ENCODE measurements around the gene RHCE. TPM values are rescaled to one million over a fixed set of nuclear protein-coding genes. Genes with fewer than 3 reads are reported as not detected.
"Not testable (repeated sequence)": the region's sequence is repeated elsewhere in the genome, so short reads cannot be mapped to it uniquely, and the experiment has no call there.

The RHCE gene
- total RNA-seq (1 to 10 TPM in 4 of 9 donors, under 1 TPM in 1, not detected in 4; 0.61 to 4.0 (median 1.1) TPM), polyA plus RNA-seq (under 1 TPM in 2 of 3 donors, not detected in 1; 0.59 to 0.71 TPM)
- long read RNA-seq, donor 1, partial matches to known transcripts = 0 of 1 reads
- long read RNA-seq, donor 1, other reads (novel, unspliced or antisense) = 0 of 1 reads
- long read RNA-seq, donor 2 = 0 reads
- long read RNA-seq, donor 3 = 0 reads
- long read RNA-seq, donor 4 = 0 reads
- long read RNA-seq, donor 5, partial matches to known transcripts = 1 of 3 reads
- long read RNA-seq, donor 5, other reads (novel, unspliced or antisense) = 2 of 3 reads
- long read RNA-seq, donor 6, partial matches to known transcripts = 0 of 1 reads
- long read RNA-seq, donor 6, other reads (novel, unspliced or antisense) = 1 of 1 reads
- long read RNA-seq, donor 7 = 0 reads
- long read RNA-seq, donor 8, partial matches to known transcripts = 0 of 1 reads
- long read RNA-seq, donor 8, other reads (novel, unspliced or antisense) = 0 of 1 reads
- long read RNA-seq, donor 9 = 0 reads
- long read RNA-seq, donor 10, partial matches to known transcripts = 0 of 1 reads
- long read RNA-seq, donor 10, other reads (novel, unspliced or antisense) = 0 of 1 reads

DNA sequence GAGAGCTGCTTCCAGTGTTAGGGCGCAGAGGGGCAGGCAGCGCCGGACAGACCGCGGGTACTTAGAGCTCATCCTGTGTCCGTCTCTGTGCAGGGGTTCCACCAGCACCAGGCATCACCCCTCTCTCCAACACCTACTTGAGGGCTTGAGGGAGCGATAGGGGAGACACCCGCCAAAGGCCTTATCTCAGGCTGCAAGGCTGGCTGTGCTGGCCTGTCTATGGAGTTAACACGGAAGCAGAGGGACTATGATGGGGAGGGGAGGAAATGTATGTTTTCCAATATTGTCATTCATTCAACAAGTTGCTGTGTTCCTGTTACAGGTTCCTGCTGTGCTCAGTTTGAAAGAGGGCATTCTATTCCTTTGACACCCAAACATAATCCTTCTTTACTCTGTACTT, at the start of gene RHCE:
Gene RHCE (minus strand): TSS at position 111 of the 400 bp plus-strand sequence. CDS start 39 bp downstream, at position 72.
- H3K27ac ChIP-seq; H3K9me3 ChIP-seq (replicated peaks in 1 of 3); DNase-seq; H3K27me3 ChIP-seq; H3K36me3 ChIP-seq (replicated peaks in 1 of 2); intact Hi-C loops (cut with DNase I); H3K4me3 ChIP-seq; H3K4me1 ChIP-seq (replicated peaks in 1 of 2): not testable (repeated sequence)
- WGBS, 4 donors = 75 to 95% (median 89%) methylated on average over 2 to 9 of the region's 9 CpGs

DNA sequence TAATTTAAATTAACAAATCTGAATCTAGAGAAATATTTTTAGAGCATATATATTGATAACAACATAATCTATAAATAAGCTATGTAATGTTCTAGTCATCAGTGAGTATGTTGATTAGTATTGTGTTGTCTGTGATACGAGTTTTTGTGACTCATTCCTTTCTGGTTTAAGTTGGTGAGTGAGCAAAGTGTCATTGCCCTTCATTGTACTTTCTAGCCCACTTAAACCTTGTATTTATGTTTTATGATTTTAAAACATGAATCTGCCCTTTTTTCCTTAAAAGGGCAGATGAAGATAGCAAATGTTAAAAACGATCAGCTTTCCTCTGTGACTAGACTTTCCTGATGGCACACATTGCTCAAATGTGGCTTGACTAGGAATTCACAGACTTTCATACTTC, 48.6 kb upstream of the RHCE start:
- no peaks in the 10 kb centered on the region for H3K36me3 ChIP-seq (replicated peaks in 1 of 2)
- no peaks in the 10 kb centered on the region for H3K27me3 ChIP-seq
- intact Hi-C loops (cut with DNase I) = no loop called here
- peak overlapping the region in 4 of 5 donors; percentile 9 to 71 (median 58) for H3K27ac ChIP-seq
- WGBS, 4 donors = 40 to 52% (median 43%) methylated on average over 2 of the region's 2 CpGs
- H3K4me3 ChIP-seq = no peak overlapping the region
- no peak for TF ChIP-seq POLR2A (IDR thresholded peaks at IDR 0.05)
- TF ChIP-seq, protein P1, sequence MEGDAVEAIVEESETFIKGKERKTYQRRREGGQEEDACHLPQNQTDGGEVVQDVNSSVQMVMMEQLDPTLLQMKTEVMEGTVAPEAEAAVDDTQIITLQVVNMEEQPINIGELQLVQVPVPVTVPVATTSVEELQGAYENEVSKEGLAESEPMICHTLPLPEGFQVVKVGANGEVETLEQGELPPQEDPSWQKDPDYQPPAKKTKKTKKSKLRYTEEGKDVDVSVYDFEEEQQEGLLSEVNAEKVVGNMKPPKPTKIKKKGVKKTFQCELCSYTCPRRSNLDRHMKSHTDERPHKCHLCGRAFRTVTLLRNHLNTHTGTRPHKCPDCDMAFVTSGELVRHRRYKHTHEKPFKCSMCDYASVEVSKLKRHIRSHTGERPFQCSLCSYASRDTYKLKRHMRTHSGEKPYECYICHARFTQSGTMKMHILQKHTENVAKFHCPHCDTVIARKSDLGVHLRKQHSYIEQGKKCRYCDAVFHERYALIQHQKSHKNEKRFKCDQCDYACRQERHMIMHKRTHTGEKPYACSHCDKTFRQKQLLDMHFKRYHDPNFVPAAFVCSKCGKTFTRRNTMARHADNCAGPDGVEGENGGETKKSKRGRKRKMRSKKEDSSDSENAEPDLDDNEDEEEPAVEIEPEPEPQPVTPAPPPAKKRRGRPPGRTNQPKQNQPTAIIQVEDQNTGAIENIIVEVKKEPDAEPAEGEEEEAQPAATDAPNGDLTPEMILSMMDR (IDR thresholded peaks at IDR 0.05) = no peak
- peaks cover 20 to 39% of the 10 kb centered on the region in 2 donors for H3K4me1 ChIP-seq (replicated peaks in 1 of 2)
- no peak for DNase-seq
- no peaks in the 10 kb centered on the region for H3K9me3 ChIP-seq (replicated peaks in 1 of 3)

DNA sequence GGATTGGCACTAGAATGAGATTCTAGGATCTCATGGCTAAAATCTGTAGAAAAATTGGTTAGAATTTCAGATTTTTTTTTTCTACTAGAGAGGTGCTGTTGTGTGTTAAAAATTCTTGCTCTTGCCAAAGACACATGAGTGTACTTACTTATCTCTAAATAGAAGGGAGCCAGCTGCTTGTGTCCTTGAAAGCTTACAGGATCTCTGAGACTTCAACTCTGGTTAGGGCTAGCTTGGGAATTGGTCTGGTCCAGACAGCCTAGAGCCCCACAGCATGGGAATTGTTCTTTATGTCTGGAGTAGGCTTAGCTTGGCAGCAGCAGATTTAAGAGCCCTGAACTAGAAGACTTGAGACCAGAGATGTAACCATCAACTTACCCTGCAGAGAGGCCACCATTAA, 47.4 kb upstream of the RHCE start:
- peak overlapping the region in 4 of 5 donors; percentile 58 to 71 (median 64) for H3K27ac ChIP-seq
- no peaks in the 10 kb centered on the region for H3K36me3 ChIP-seq (replicated peaks in 1 of 2)
- TF ChIP-seq, protein P1 (IDR thresholded peaks at IDR 0.05) = no peak
- no peak for TF ChIP-seq POLR2A (IDR thresholded peaks at IDR 0.05)
- no peak overlapping the region for H3K4me3 ChIP-seq
- H3K27me3 ChIP-seq = no peaks in the 10 kb centered on the region
- H3K4me1 ChIP-seq (replicated peaks in 1 of 2) = peaks cover 20 to 37% of the 10 kb centered on the region in 2 donors
- intact Hi-C loops (cut with DNase I) = no loop called here
- H3K9me3 ChIP-seq (replicated peaks in 1 of 3) = no peaks in the 10 kb centered on the region
- DNase-seq = peak in 6 of 7 donors; percentile 50 to 72 (median 64)

DNA sequence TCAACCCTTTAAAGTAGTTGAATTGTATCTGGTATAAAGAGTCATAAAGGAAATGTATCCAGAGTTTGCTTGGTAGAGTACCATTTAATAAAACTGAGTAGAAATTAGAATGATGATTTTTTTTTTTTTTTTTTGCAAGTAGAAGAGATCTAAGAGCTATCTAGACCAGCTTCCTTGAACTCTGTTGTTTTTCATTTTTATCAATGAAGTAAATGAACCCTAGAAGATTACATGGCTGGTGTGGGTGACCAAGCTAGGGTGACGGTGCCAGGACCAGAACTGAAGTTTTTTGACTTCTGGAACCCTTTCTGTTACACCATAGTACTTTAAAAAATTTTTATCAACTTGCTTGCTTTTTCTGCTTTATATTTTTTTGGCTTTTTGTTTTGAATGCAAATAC, 47.0 kb upstream of the RHCE start:
- H3K4me1 ChIP-seq (replicated peaks in 1 of 2) = peaks cover 23 to 40% of the 10 kb centered on the region in 2 donors
- no peak for TF ChIP-seq POLR2A (IDR thresholded peaks at IDR 0.05)
- TF ChIP-seq, protein P1 (IDR thresholded peaks at IDR 0.05) = no peak
- DNase-seq = no peak
- H3K4me3 ChIP-seq = no peak overlapping the region
- 35 to 47% (median 43%) methylated on average over 1 of the region's 1 CpG for WGBS, 4 donors
- intact Hi-C loops (cut with DNase I) = no loop called here
- H3K27ac ChIP-seq = peak overlapping the region in 3 of 5 donors; percentile 58 to 71 (median 64)
- no peaks in the 10 kb centered on the region for H3K9me3 ChIP-seq (replicated peaks in 1 of 3)
- H3K27me3 ChIP-seq = no peaks in the 10 kb centered on the region
- H3K36me3 ChIP-seq (replicated peaks in 1 of 2) = no peaks in the 10 kb centered on the region

Measured in adrenal gland (tissue), 19 donors.